Activated CD4-positive, CD25-positive, alpha-beta regulatory T cell treated with anti-CD3 and anti-CD28 coated beads, Interleukin-2, amount 50 U/mL, for 16 hours (primary cell): ENCODE results near the gene DUOXA1.
"Not testable (repeated sequence)": the region's sequence is repeated elsewhere in the genome, so short reads cannot be mapped to it uniquely, and the experiment has no call there.

Source experiments
- DNase-seq: peaks from one replicate; pipeline ENCODE4 v3.0.0-alpha.2; 2020; ENCODE audit warnings: low read depth, low spot score

DUOXA1 gene

DNA sequence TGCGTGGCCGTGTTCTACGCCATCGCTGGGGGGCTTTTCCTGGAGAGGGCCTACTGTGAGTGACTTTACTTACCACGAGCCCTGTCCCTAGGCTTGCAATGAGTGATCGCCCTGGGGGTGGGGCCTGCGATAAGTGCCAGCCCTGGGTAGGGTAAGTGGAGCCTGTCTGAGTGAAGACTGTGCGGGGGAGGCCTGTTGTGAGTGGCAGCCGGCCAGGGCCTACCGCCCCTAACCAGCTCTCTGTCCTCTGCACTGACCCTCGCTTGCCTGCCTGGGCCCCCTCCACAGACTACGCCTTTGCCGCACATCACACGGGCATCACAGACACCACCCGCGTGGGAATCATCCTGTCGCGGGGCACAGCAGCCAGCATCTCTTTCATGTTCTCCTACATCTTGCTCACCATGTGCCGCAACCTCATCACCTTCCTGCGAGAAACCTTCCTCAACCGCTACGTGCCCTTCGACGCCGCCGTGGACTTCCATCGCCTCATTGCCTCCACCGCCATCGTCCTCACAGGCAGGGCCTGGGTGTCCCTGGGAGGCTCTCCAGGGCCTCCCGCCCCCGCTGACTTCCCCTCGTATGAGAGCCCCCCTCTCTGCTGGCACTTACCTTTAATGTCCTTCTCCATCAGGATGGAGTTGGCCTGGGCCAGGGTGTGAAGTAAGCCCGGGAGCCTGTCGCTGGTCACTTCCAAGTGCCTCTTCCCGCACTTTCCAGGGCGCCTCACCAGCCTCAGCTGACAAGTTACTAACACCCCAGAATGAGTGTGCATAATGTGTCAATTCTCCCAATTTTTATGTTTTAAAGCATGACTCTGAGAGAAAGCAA, 22.5 kb upstream of the DUOXA1 start:
- DNase-seq, result no peak

- no peak for DNase-seq
Measured at GRCh38 chr15:45150997-45151396, 21.3 kb upstream of the DUOXA1 start.

GRCh38 chr15:45150481-45150880, 20.8 kb upstream of the DUOXA1 start:
- DNase-seq, result no peak

DNA sequence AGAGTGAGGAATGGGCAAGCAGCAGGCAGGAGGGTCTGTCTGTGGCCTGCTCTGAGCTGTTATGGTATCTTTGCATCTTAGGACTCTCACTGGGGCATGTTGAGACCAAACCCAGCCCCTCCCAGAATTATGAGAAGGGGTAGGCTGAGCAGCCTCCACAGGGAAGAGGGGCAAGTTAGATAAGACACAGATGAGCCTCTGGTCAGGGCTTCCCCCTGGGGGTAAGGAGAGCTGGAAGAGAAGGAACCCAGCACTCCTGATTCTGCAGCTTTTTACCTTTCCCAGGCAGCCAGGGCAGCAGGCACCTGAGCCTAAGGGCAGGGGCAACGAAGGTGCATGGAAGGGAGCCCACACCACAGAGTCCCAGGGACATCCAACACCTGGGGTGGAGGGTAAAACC, 19.4 kb upstream of the DUOXA1 start:
- DNase-seq, result no peak

- DNase-seq, result no peak
Measured at GRCh38 chr15:45148076-45149059, 18.7 kb upstream of the DUOXA1 start.

DNA sequence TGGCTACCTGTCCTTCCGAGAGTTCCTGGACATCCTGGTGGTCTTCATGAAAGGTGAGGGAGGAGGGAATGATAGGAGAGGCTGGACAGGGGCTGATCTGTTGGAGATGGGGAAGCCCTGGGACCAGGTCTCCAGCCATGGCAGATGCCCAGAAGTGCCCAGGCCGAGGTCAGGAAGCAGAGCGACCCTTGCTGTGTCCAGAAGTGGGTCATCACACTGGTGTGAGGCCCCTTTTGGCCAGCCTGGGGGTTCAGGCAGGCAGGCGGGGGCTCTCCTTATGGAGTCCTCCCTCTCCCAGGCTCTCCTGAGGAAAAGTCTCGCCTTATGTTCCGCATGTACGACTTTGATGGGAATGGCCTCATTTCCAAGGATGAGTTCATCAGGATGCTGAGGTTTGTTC, 17.9 kb upstream of the DUOXA1 start:
- DNase-seq, result no peak

DNA sequence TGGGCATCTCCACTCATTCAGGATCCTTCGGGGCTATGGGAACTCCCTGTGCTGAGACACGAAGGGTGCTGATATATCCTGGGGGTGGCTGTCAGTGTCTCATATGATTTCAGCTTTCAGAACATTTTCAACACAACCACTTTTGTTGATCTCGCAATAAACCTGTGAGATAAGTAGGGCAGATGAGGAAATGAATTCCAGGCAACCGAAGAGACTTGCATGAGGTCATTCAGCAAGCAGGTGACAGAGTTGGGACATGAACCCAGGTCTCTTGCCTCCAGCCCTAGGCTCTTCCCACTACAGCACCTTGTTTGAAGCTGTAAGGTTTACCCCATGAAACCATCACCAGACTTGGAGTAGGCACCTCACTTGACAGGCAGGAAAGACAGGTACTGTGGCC, 16.7 kb upstream of the DUOXA1 start:
- no peak for DNase-seq

- no peak for DNase-seq
Measured at GRCh38 chr15:45144775-45145174, 15.1 kb upstream of the DUOXA1 start.

GRCh38 chr15:45143946-45144345, 14.3 kb upstream of the DUOXA1 start:
- DNase-seq, result no peak

- no peak for DNase-seq
Measured at GRCh38 chr15:45143056-45143455, 13.4 kb upstream of the DUOXA1 start.

DNA sequence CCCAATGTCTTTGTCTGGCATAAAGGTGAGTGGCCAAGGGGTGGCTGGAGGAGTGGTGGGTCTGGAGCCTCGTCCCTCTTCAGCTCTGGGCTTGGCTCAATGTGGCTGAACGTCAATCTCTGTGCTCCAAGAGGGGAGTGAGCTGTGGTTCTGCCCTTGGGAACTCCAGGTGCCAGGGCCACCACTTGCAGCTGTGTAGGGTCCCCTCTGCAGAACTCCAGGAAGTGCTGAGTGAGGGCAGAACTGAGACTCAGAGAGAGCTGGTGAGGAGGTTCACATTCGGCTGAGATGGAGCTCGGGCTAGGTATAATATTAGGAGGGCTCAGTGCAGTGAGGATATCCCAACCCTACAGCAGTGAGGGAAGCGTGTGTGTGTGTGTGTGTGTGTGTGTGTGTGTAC, 11.7 kb upstream of the DUOXA1 start:
- no peak for DNase-seq

DNA sequence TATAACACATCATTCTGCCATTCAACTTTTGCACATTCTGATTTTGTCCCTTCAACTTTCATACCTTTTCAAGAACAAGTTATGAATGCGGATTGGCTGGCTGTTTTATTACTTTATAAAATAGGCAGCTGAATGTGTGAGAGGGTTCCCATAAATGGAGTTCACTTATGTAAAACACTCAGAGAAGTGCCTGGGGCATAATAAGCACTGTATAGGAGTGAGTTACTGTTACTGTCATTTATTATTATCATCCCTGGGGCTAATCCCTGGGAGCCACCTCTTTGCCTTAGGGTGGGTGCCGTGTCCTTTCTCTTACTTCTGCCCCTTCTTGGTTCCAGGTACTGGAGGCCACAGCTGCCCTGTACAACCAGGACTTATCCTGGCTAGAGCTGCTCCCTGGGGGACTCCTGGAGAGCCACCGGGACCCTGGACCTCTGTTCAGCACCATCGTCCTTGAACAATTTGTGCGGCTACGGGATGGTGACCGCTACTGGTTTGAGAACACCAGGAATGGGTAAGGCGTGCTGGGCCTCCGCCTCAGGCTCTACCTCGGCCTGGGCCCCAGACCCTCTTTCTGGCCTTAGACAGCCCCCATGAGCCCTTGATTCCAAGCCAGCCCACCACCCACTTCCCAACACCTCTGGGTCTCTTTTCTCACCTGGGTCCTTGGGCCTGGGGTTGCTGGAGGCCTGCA, 11.0 kb upstream of the DUOXA1 start:
- no peak for DNase-seq

GRCh38 chr15:45139770-45140169, 10.1 kb upstream of the DUOXA1 start:
- no peak for DNase-seq

GRCh38 chr15:45138814-45139765, 9.4 kb upstream of the DUOXA1 start:
- DNase-seq, result no peak

DNA sequence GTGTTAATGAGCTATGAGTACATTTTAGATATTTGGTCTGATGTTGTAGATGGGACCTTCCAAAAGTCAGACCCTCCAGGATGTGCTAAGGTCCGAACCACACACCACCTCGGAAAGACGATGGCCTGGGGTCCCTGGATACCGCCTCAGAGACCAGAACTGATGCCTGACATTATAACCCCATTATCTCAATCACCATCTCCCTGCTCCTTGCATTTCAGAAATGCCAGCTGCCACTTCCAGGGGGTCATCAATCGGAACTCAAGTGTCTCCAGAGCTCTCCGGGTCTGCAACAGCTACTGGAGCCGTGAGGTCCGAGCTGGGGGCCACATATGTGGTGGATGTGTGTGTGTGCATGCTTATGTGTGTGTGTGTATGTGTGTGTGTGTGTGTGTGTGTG, 8.0 kb upstream of the DUOXA1 start:
- DNase-seq, result no peak

DNA sequence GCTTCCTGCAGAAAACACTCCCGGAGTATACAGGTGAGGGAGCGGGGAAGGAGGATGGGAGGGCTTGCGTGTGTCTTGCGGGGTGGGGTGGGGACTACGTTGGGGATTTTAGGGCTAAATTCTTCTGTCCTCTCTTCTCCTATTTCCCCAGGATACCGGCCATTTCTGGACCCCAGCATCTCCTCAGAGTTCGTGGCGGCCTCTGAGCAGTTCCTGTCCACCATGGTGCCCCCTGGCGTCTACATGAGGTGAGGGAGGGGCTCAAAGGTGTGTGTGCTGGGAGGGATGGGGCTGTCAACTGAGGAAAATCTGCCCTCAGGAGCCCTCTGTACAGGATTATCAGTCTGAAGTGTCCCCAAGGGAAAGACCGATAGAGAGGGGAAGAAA, 6.7 kb upstream of the DUOXA1 start:
- DNase-seq, result no peak

DNA sequence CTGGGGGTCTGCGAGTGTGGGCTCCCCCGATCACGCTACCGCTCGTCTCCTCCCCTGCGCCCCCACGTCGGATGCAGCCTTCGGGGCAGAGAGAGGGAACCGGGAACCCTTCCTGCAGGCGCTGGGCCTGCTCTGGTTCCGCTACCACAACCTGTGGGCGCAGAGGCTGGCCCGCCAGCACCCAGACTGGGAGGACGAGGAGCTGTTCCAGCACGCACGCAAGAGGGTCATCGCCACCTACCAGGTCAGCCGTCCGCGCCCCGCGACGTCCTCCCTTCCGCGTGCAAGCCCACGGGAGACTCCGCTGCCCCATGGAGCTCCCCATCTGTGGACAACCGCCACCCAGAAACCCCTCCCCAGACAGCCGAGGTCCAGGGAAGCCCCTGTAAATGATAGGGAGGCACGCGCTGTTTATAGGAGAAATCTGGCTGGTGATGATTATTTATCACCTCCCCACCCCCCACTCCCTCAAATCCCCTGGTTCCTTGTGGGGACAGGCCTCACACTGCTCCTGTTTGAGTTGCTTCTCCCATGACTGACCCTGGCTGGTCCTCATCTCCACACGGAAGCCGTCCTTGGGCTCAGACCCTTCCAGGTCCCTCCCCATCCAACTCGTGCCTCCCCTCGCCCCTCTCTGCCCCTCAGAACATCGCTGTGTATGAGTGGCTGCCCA, 6.2 kb upstream of the DUOXA1 start:
- not testable (repeated sequence) for DNase-seq

- no peak for DNase-seq
Measured at GRCh38 chr15:45134682-45135604, 5.3 kb upstream of the DUOXA1 start.

DNA sequence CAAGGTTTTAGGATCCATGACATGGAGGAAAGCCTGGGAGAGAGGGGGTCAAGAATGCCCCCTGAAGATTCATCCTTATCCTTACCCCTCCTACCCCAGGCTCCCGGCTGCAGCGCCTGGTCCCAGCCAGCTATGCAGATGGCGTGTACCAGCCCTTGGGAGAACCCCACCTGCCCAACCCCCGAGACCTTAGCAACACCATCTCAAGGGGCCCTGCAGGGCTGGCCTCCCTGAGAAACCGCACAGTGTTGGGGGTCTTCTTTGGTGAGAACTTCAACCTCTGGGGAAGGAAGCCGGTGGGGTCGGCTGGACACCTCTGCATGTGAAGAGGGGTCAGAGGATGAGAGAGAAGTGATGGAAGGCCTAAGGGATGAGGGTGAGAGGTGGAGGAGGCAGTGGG, 4.4 kb upstream of the DUOXA1 start:
- no peak for DNase-seq
